Activated CD8-positive, alpha-beta memory T cell treated with anti-CD3 and anti-CD28 coated beads, Interleukin-2, amount 10 ng/mL, durations not matched to agents 7 days and 5 days (primary cell): ENCODE data around the gene MDM2. TPM values are rescaled to one million over a fixed set of nuclear protein-coding genes. Genes with fewer than 3 reads are reported as not detected.
"Not testable (repeated sequence)": the region's sequence is repeated elsewhere in the genome, so short reads cannot be mapped to it uniquely, and the experiment has no call there.

ENCODE experiments used
- ATAC-seq: fragments of 150-1000 bp; cut with Tn5 transposase; one replicate; pipeline ENCODE4 v1.10.0; 2021; ENCODE audit warnings: moderate library complexity
- CTCF ChIA-PET: fragments of 350-600 bp; sonication (Branson Sonifier 250); formaldehyde crosslinking; loops from one replicate; lab custom pipeline; 2021; ENCODE audit warnings: antibody characterized with exemption; lab: Charles Lee
- DNase-seq: peaks from one replicate; pipeline ENCODE4 v3.0.0-alpha.2; 2020
- H3K27ac Mint-ChIP-seq: one replicate; pipeline ENCODE4 v1.8.0; 2021; ENCODE audit warnings: mild to moderate bottlenecking, mixed read lengths
- H3K27me3 Mint-ChIP-seq: one replicate; pipeline ENCODE4 v1.8.0; 2021; ENCODE audit warnings: mixed read lengths
- H3K36me3 Mint-ChIP-seq: one replicate; pipeline ENCODE4 v1.8.0; 2021; ENCODE audit warnings: mild to moderate bottlenecking, mixed read lengths
- H3K4me1 Mint-ChIP-seq: one replicate; pipeline ENCODE4 v1.8.0; 2021; ENCODE audit warnings: mixed read lengths
- H3K4me3 Mint-ChIP-seq: one replicate; pipeline ENCODE4 v1.8.0; 2021; ENCODE audit warnings: mild to moderate bottlenecking, moderate library complexity, mixed read lengths
- H3K9me3 Mint-ChIP-seq: one replicate; pipeline ENCODE4 v1.8.0; 2022; ENCODE audit warnings: low read depth, mixed read lengths
- total RNA-seq, 2 experiments: library from RNA; stranded (reverse); gene quantifications; one replicate each; pipeline ENCODE4 v1.2.3, GENCODE V29; 2021

The MDM2 gene
- total RNA-seq, 2 experiments from 2014 or later, result 235 to 253 TPM

GRCh38 chr12:68814490-68815231 lies 6.7 kb downstream of the MDM2 start:
- H3K36me3 Mint-ChIP-seq, result peaks cover 63% of the 10 kb centered on the region
- peaks cover 62% of the 10 kb centered on the region for H3K4me1 Mint-ChIP-seq
- no peaks in the 10 kb centered on the region for H3K27me3 Mint-ChIP-seq
- peak overlapping the region; percentile 35 for H3K27ac Mint-ChIP-seq
- ATAC-seq (peak; percentile 10), DNase-seq (no peak)
- peak overlapping the region; percentile 35 for H3K4me3 Mint-ChIP-seq
- H3K9me3 Mint-ChIP-seq, result no peaks in the 10 kb centered on the region
- CTCF ChIA-PET, result interaction anchor here (0.9 to 5.9 kb wide), 3 partner anchors 9 to 146 kb away, joined by 3 to 40 read pairs (median 3); no protein-coding TSS in a partner anchor

- Mint-ChIP-seq H3K4me1 (peaks cover 61% of the 10 kb centered on the region), H3K36me3 (peaks cover 63% of the 10 kb centered on the region)
Observed at GRCh38 chr12:68815232-68815927, 7.4 kb downstream of the MDM2 start.

GRCh38 chr12:68815928-68816800 lies 8.2 kb downstream of the MDM2 start:
- CTCF ChIA-PET, result interaction anchor here (0.6 to 5.9 kb wide), 4 partner anchors 8 to 317 kb away, joined by 3 to 44 read pairs (median 24); partner anchors contain the start of gene MDM2
- DNase-seq (no peak), ATAC-seq (no peak)
- Mint-ChIP-seq H3K27ac (peak overlapping the region; percentile 70), H3K4me3 (no peak overlapping the region), H3K9me3 (no peaks in the 10 kb centered on the region), H3K27me3 (no peaks in the 10 kb centered on the region), H3K36me3 (peaks cover 63% of the 10 kb centered on the region), H3K4me1 (peaks cover 61% of the 10 kb centered on the region)

More at GRCh38 chr12:68815232-68815927, 7.4 kb downstream of the MDM2 start:
- peak overlapping the region; percentile 35 for H3K4me3 Mint-ChIP-seq
- DNase-seq (no peak), ATAC-seq (peak; percentile 23)
- peak overlapping the region; percentile 35 for H3K27ac Mint-ChIP-seq
- no peaks in the 10 kb centered on the region for H3K9me3 Mint-ChIP-seq
- no peaks in the 10 kb centered on the region for H3K27me3 Mint-ChIP-seq
- CTCF ChIA-PET, result interaction anchor here (0.6 to 5.9 kb wide), 3 partner anchors 15 to 316 kb away, joined by 3 to 40 read pairs (median 3); no protein-coding TSS in a partner anchor

GRCh38 chr12:68819481-68819880 lies 11.5 kb downstream of the MDM2 start:
- H3K27me3 Mint-ChIP-seq, ATAC-seq, H3K27ac Mint-ChIP-seq, H3K4me3 Mint-ChIP-seq, H3K9me3 Mint-ChIP-seq, DNase-seq: not testable (repeated sequence)
- Mint-ChIP-seq H3K36me3 (peaks cover 62% of the 10 kb centered on the region), H3K4me1 (peaks cover 46% of the 10 kb centered on the region)
- CTCF ChIA-PET, result interaction anchor here (1.0 to 5.8 kb wide), 4 partner anchors 10 to 84 kb away, joined by 3 to 44 read pairs (median 4); no protein-coding TSS in a partner anchor

- peak overlapping the region; percentile 68 for H3K27ac Mint-ChIP-seq
- no peaks in the 10 kb centered on the region for H3K27me3 Mint-ChIP-seq
- no peak overlapping the region for H3K4me3 Mint-ChIP-seq
- peaks cover 36% of the 10 kb centered on the region for H3K4me1 Mint-ChIP-seq
- CTCF ChIA-PET, result interaction anchor here (1.6 to 5.8 kb wide), 2 partner anchors 9 to 21 kb away, joined by 4 to 44 read pairs; no protein-coding TSS in a partner anchor
- no peaks in the 10 kb centered on the region for H3K9me3 Mint-ChIP-seq
- DNase-seq, result no peak
- peaks cover 59% of the 10 kb centered on the region for H3K36me3 Mint-ChIP-seq
- ATAC-seq, result peak; percentile 27
Observed at GRCh38 chr12:68821357-68822188, 13.6 kb downstream of the MDM2 start.

GRCh38 chr12:68823696-68824095 lies 15.7 kb downstream of the MDM2 start:
- H3K36me3 Mint-ChIP-seq, result peaks cover 62% of the 10 kb centered on the region
- no peaks in the 10 kb centered on the region for H3K9me3 Mint-ChIP-seq
- DNase-seq (no peak), ATAC-seq (no peak)
- H3K4me3 Mint-ChIP-seq, result no peak overlapping the region
- no peaks in the 10 kb centered on the region for H3K27me3 Mint-ChIP-seq
- CTCF ChIA-PET, result interaction anchor here (0.6 kb wide), 1 partner anchor 9 kb away, joined by 3 read pairs; no protein-coding TSS in a partner anchor
- H3K27ac Mint-ChIP-seq, result no peak overlapping the region
- peaks cover 33% of the 10 kb centered on the region for H3K4me1 Mint-ChIP-seq

GRCh38 chr12:68824131-68824530 lies 16.2 kb downstream of the MDM2 start:
- CTCF ChIA-PET, result no interaction called here
- Mint-ChIP-seq H3K27ac (no peak overlapping the region), H3K36me3 (peaks cover 60% of the 10 kb centered on the region), H3K9me3 (no peaks in the 10 kb centered on the region), H3K27me3 (no peaks in the 10 kb centered on the region), H3K4me1 (peaks cover 31% of the 10 kb centered on the region), H3K4me3 (no peak overlapping the region)
- ATAC-seq, result no peak
- DNase-seq, result no peak

GRCh38 chr12:68824597-68825250 lies 16.7 kb downstream of the MDM2 start:
- no peak for ATAC-seq
- Mint-ChIP-seq H3K36me3 (peaks cover 56% of the 10 kb centered on the region), H3K27ac (no peak overlapping the region), H3K4me3 (no peak overlapping the region), H3K9me3 (no peaks in the 10 kb centered on the region), H3K27me3 (no peaks in the 10 kb centered on the region), H3K4me1 (peaks cover 28% of the 10 kb centered on the region)
- no peak for DNase-seq
- CTCF ChIA-PET, result no interaction called here

- Mint-ChIP-seq H3K4me3 (no peak overlapping the region), H3K27me3 (no peaks in the 10 kb centered on the region), H3K27ac (peak overlapping the region; percentile 28), H3K9me3 (no peaks in the 10 kb centered on the region), H3K36me3 (peaks cover 53% of the 10 kb centered on the region), H3K4me1 (peaks cover 28% of the 10 kb centered on the region)
- DNase-seq (no peak), ATAC-seq (no peak)
- CTCF ChIA-PET, result no interaction called here
Observed at GRCh38 chr12:68825569-68826217, 17.7 kb downstream of the MDM2 start.

GRCh38 chr12:68827895-68828671 lies 20.1 kb downstream of the MDM2 start:
- peaks cover 54% of the 10 kb centered on the region for H3K36me3 Mint-ChIP-seq
- H3K27me3 Mint-ChIP-seq, result no peaks in the 10 kb centered on the region
- no peak overlapping the region for H3K27ac Mint-ChIP-seq
- DNase-seq (no peak), ATAC-seq (no peak)
- CTCF ChIA-PET, result interaction anchor here (1.0 to 4.7 kb wide), 3 partner anchors 9 to 39 kb away, joined by 3 to 40 read pairs (median 3); no protein-coding TSS in a partner anchor
- H3K4me3 Mint-ChIP-seq, result no peak overlapping the region
- H3K4me1 Mint-ChIP-seq, result peaks cover 18% of the 10 kb centered on the region
- no peaks in the 10 kb centered on the region for H3K9me3 Mint-ChIP-seq

- peaks cover 50% of the 10 kb centered on the region for H3K36me3 Mint-ChIP-seq
- no peaks in the 10 kb centered on the region for H3K9me3 Mint-ChIP-seq
- ATAC-seq (no peak), DNase-seq (no peak)
- no peaks in the 10 kb centered on the region for H3K27me3 Mint-ChIP-seq
- H3K4me1 Mint-ChIP-seq, result peaks cover 16% of the 10 kb centered on the region
- CTCF ChIA-PET, result interaction anchor here (1.0 to 4.7 kb wide), 3 partner anchors 8 to 39 kb away, joined by 3 to 40 read pairs (median 3); no protein-coding TSS in a partner anchor
- no peak overlapping the region for H3K27ac Mint-ChIP-seq
- no peak overlapping the region for H3K4me3 Mint-ChIP-seq
Observed at GRCh38 chr12:68828672-68829068, 20.7 kb downstream of the MDM2 start.
